ENCODE measurements around the gene KRT4. TPM values are rescaled to one million over a fixed set of nuclear protein-coding genes. Genes with fewer than 3 reads are reported as not detected.

KRT4 gene
- total RNA-seq, 2 experiments from 2014 or later: not detected

DNA sequence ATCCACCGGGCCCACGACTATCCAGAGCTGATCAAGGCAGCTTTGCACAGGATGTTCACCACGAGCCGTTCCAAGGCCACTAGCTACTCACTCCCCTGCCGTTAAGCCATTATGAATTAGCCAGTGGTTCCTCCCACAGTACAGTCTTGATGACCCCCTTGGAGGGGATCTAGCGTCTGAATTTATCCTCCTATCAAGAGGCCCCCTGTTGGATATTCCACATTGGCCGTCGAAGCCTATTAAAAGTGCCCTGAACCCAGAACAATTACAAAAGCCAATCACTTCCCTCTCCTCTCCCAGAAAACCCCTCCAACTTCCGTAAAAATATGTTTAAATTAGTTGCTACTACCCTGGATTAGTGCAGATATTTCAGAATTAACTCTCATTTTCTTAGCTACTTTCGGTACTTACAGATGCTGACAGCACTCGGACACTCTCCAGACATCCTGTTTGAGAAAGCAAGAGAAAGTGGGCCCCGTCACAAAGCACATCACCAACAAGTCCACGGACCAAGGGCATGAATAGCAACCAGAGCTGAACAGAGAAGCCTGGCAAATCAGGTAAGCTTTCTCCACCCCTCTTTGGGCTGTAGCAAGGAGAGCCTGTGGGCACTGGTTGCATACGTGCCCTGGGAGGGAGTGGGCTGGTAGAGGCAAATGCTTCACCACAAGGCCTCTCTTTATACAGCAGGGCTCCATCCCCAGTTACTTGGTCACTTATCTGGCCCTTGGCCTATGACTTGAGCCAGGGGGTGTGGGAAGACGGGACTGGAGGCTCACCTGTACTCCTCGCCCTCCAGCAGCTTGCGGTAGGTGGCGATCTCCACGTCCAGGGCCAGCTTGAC is 23.3 kb downstream of the KRT4 start:
- no peak overlapping the region for H3K4me3 Mint-ChIP-seq
- H3K9me3 Mint-ChIP-seq: no peaks in the 10 kb centered on the region
- Histone ChIP-seq H3K27ac (ENCODE audit: low read depth in 1 of 2, low read length in 2 of 2) (no peak overlapping the region), H3K36me3 (ENCODE audit: insufficient read depth, low read length) (no peaks in the 10 kb centered on the region), H3K4me1 (ENCODE audit: insufficient read depth, low read length) (peaks cover 7% of the 10 kb centered on the region), H3K9me3 (ENCODE audit: control insufficient read depth in 1 of 2, insufficient read depth in 1 of 2, low read length in 2 of 2) (no peaks in the 10 kb centered on the region), H3K27me3 (ENCODE audit: control insufficient read depth in 1 of 2, insufficient read depth in 2 of 2, low read length in 2 of 2) (peaks cover 5 to 21% of the 10 kb centered on the region in 2 experiments), H3K4me3 (ENCODE audit: low read length) (no peak overlapping the region)
- H3K27ac Mint-ChIP-seq: no peak overlapping the region
- DNase-seq (no peak), ATAC-seq (ENCODE audit: poor library complexity) (no peak)
- TF ChIP-seq, protein P1, sequence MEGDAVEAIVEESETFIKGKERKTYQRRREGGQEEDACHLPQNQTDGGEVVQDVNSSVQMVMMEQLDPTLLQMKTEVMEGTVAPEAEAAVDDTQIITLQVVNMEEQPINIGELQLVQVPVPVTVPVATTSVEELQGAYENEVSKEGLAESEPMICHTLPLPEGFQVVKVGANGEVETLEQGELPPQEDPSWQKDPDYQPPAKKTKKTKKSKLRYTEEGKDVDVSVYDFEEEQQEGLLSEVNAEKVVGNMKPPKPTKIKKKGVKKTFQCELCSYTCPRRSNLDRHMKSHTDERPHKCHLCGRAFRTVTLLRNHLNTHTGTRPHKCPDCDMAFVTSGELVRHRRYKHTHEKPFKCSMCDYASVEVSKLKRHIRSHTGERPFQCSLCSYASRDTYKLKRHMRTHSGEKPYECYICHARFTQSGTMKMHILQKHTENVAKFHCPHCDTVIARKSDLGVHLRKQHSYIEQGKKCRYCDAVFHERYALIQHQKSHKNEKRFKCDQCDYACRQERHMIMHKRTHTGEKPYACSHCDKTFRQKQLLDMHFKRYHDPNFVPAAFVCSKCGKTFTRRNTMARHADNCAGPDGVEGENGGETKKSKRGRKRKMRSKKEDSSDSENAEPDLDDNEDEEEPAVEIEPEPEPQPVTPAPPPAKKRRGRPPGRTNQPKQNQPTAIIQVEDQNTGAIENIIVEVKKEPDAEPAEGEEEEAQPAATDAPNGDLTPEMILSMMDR (IDR thresholded peaks at IDR 0.05): no peak
- ChIA-PET CTCF (no interaction called here), POLR2A (no interaction called here)
- intact Hi-C loops (cut with DNase I, micrococcal nuclease): no loop called here
- no peaks in the 10 kb centered on the region for H3K36me3 Mint-ChIP-seq (ENCODE audit: low read depth)
- H3K27me3 Mint-ChIP-seq: peaks cover 46% of the 10 kb centered on the region
- H3K4me1 Mint-ChIP-seq (ENCODE audit: low read depth): peaks cover 17% of the 10 kb centered on the region

DNA sequence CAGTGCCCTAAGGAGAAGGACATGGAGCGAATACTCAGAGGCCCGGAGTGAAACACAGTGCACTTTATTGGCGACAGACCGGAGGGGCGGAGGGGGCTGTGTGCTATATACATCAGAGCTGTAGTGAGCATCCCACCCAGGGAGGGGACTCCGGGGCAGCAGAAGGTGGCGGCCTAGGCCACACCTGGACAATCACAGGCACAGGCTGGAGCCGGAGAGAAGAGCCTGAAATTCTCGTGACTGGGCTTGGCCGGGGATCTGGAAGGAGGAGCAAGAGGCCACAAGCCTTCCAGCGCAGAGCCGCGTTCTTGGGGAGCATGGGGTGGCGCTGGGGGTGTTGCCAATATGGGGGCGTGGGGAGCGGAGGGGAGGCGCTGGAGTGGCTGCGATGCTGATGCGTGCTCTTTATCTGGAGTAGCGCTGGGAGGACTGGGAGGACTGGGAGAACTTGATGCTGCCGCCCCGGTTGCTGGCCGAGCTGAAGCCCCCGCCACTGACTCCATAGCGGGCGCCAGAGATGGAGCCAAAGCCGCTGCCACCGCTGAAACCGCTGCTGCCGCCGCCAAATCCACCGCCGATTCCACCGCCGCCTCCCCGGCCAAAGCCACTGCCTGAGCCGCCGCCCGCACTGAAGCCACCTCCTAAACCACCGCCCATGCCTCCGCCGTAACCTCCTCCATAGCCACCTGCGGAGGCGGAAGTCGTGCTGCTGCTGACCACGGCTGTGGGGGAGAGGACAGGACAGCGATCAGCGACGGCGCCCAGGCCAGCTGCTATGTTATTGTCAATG is 24.1 kb downstream of the KRT4 start:
- Histone ChIP-seq H3K4me3 (ENCODE audit: low read length) (no peak overlapping the region), H3K27ac (ENCODE audit: low read depth in 1 of 2, low read length in 2 of 2) (no peak overlapping the region), H3K9me3 (ENCODE audit: control insufficient read depth in 1 of 2, insufficient read depth in 1 of 2, low read length in 2 of 2) (no peaks in the 10 kb centered on the region), H3K27me3 (ENCODE audit: control insufficient read depth in 1 of 2, insufficient read depth in 2 of 2, low read length in 2 of 2) (peaks cover 5 to 21% of the 10 kb centered on the region in 2 experiments), H3K36me3 (ENCODE audit: insufficient read depth, low read length) (no peaks in the 10 kb centered on the region), H3K4me1 (ENCODE audit: insufficient read depth, low read length) (peaks cover 7% of the 10 kb centered on the region)
- intact Hi-C loops (cut with DNase I, micrococcal nuclease): no loop called here
- H3K27me3 Mint-ChIP-seq: peaks cover 46% of the 10 kb centered on the region
- ChIA-PET CTCF (no interaction called here), POLR2A (interaction anchor here (1.1 kb wide), 1 partner anchor 23 kb away, joined by 3 read pairs; no protein-coding TSS in a partner anchor)
- H3K27ac Mint-ChIP-seq: no peak overlapping the region
- no peak for ATAC-seq (ENCODE audit: poor library complexity)
- peaks cover 17% of the 10 kb centered on the region for H3K4me1 Mint-ChIP-seq (ENCODE audit: low read depth)
- H3K9me3 Mint-ChIP-seq: no peaks in the 10 kb centered on the region
- peak in 1 of 14 experiments; percentile 4 for DNase-seq
- TF ChIP-seq, protein P1 (IDR thresholded peaks at IDR 0.05): no peak
- H3K4me3 Mint-ChIP-seq: no peak overlapping the region
- no peaks in the 10 kb centered on the region for H3K36me3 Mint-ChIP-seq (ENCODE audit: low read depth)

DNA sequence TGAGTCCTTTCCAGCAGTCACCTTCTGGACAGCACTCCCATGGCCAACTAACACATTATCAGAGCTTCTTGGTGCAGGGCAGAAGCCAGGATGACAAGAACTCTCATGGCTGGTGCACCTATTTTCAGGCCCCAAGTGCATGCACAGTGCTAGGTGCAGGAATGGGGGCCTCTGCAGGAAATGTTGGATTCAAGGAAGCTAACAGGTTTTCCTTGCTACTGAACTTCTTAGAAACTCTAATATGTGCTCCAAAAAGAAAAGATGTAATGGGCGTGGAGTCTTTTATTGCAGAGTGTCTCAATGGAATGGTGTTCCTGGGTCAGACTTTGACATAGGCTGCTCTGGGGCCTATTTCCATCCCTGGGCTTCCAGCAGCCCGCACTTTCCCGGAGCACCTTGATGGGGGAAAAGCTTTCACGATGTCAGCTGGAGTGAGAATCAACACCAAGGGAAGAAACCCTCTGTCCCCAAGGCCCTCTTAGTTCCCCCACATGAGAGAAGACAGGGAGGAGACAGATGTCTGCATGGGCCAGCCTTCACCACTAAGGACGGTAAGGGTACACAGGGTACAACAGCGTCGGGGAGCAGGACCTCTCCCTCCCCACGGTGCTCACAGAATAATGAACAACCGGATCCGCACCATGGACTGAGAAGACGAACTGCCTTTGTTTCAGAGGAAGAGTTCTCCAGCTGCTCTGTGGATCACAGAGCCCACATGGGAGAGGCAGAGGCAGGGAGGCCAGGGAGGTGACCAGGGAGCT is 24.9 kb downstream of the KRT4 start:
- H3K9me3 Mint-ChIP-seq: no peaks in the 10 kb centered on the region

More for the DNA sequence above, 24.9 kb downstream of the KRT4 start:
- ChIA-PET POLR2A (interaction anchor here (1.1 kb wide), 1 partner anchor 23 kb away, joined by 3 read pairs; no protein-coding TSS in a partner anchor), CTCF (no interaction called here)
- TF ChIP-seq, protein P1 (IDR thresholded peaks at IDR 0.05): no peak
- peaks cover 13% of the 10 kb centered on the region for H3K4me1 Mint-ChIP-seq (ENCODE audit: low read depth)
- peaks cover 46% of the 10 kb centered on the region for H3K27me3 Mint-ChIP-seq
- DNase-seq (no peak), ATAC-seq (ENCODE audit: poor library complexity) (no peak)
- Histone ChIP-seq H3K27ac (ENCODE audit: low read depth in 1 of 2, low read length in 2 of 2) (no peak overlapping the region), H3K9me3 (ENCODE audit: control insufficient read depth in 1 of 2, insufficient read depth in 1 of 2, low read length in 2 of 2) (no peaks in the 10 kb centered on the region), H3K4me3 (ENCODE audit: low read length) (no peak overlapping the region), H3K4me1 (ENCODE audit: insufficient read depth, low read length) (peaks cover 7% of the 10 kb centered on the region), H3K36me3 (ENCODE audit: insufficient read depth, low read length) (no peaks in the 10 kb centered on the region), H3K27me3 (ENCODE audit: control insufficient read depth in 1 of 2, insufficient read depth in 2 of 2, low read length in 2 of 2) (peaks cover 5 to 22% of the 10 kb centered on the region in 2 experiments)
- H3K4me3 Mint-ChIP-seq: no peak overlapping the region
- intact Hi-C loops (cut with DNase I, micrococcal nuclease): no loop called here
- no peak overlapping the region for H3K27ac Mint-ChIP-seq
- no peaks in the 10 kb centered on the region for H3K36me3 Mint-ChIP-seq (ENCODE audit: low read depth)
